K562 (cell line): ENCODE data around the gene DEPP1. TPM values are rescaled to one million over a fixed set of nuclear protein-coding genes. Genes with fewer than 3 reads are reported as not detected.
A peak's percentile ranks its signal among the peaks of the same experiment; 100 is the strongest.

Experiments used
- ARHGAP35 ChIP-seq: fragments of 450-650 bp; IDR thresholded peaks from 2 replicates; pipeline ENCODE4 v1.6.1; 2018; ENCODE audit not compliant: partially characterized antibody
- CHD1 ChIP-seq: fragments of 200-600 bp; sonication (generic); IDR thresholded peaks from one replicate; pipeline ENCODE4 v1.6.1; 2012; ENCODE audit warnings: mild to moderate bottlenecking, moderate library complexity, low read length, inconsistent platforms
- ETS2 ChIP-seq: IDR thresholded peaks from 2 replicates; pipeline ENCODE4 v1.6.1; 2016; ENCODE audit warnings: borderline replicate concordance, missing genetic modification characterization, mild to moderate bottlenecking, moderate library complexity, missing compliant biosample characterization; ENCODE audit not compliant: poor library complexity, severe bottlenecking
- HDAC1 ChIP-seq, 2 experiments: fragments of 450-650 bp; IDR thresholded peaks; 2 replicates each; pipeline ENCODE4 v1.6.1; 2016 to 2017; ENCODE audit warnings: inconsistent platforms in 1 of 2, mild to moderate bottlenecking in 1 of 2, moderate library complexity in 1 of 2
- HDAC3 ChIP-seq: fragments of 450-650 bp; IDR thresholded peaks from 2 replicates; pipeline ENCODE4 v1.6.1; 2018; ENCODE audit warnings: borderline replicate concordance, mild to moderate bottlenecking, moderate library complexity; ENCODE audit not compliant: partially characterized antibody
- KHSRP ChIP-seq: fragments of 450-650 bp; IDR thresholded peaks from 2 replicates; pipeline ENCODE4 v1.6.1; 2017
- NCOA6 ChIP-seq: fragments of 450-650 bp; IDR thresholded peaks from 2 replicates; pipeline ENCODE4 v1.6.1; 2017; ENCODE audit warnings: mild to moderate bottlenecking
- PCBP1 ChIP-seq: fragments of 200-400 bp; formaldehyde crosslinking; IDR thresholded peaks from 2 replicates; pipeline ENCODE4 v1.6.1; 2018; ENCODE audit warnings: mild to moderate bottlenecking, low read depth, low read length; ENCODE audit not compliant: poor library complexity, severe bottlenecking
- SAFB ChIP-seq: fragments of 200-400 bp; formaldehyde crosslinking; IDR thresholded peaks from 2 replicates; pipeline ENCODE4 v1.6.1; 2017; ENCODE audit warnings: low read depth, low read length, borderline replicate concordance
- SIX5 ChIP-seq, 2 experiments: IDR thresholded peaks; 2 replicates each; pipeline ENCODE4 v1.6.1; 2011; ENCODE audit warnings: low read length in 2 of 2, borderline replicate concordance in 1 of 2, low read depth in 1 of 2, mild to moderate bottlenecking in 1 of 2, moderate library complexity in 1 of 2; ENCODE audit not compliant: insufficient read depth in 1 of 2
- SMAD4 ChIP-seq: fragments of 250-450 bp; sonication (Bioruptor Pico); conservative IDR thresholded peaks from 2 replicates; pipeline ENCODE4 v1.8.0; 2021; ENCODE audit warnings: inconsistent platforms, mild to moderate bottlenecking, moderate library complexity
- SRSF7 ChIP-seq: fragments of 200-400 bp; formaldehyde crosslinking; optimal IDR thresholded peaks from 2 replicates; pipeline ENCODE3; 2017; ENCODE audit warnings: mild to moderate bottlenecking, low read depth, low read length
- STAG1 ChIP-seq: sonication (generic); formaldehyde crosslinking; IDR thresholded peaks from 2 replicates; pipeline ENCODE4 v1.5.0; 2020; ENCODE audit warnings: missing genetic modification reagents, borderline replicate concordance
- TBL1XR1 ChIP-seq, 2 experiments: IDR thresholded peaks; 2 replicates each; pipeline ENCODE4 v1.6.1; 2012; ENCODE audit warnings: improper control_type of control experiment in 2 of 2, low read length in 2 of 2, mild to moderate bottlenecking in 1 of 2
- ZBED1 ChIP-seq: IDR thresholded peaks from 2 replicates; pipeline ENCODE4 v1.6.1; 2014
- ZNF174 ChIP-seq: fragments of 250-450 bp; sonication (Bioruptor Pico); IDR thresholded peaks from 2 replicates; pipeline ENCODE4 v1.4.0; 2020; ENCODE audit warnings: mild to moderate bottlenecking
- ZNF324 ChIP-seq: fragments of 250-450 bp; sonication (Bioruptor Pico); IDR thresholded peaks from 2 replicates; pipeline ENCODE4 v1.4.0; 2020; ENCODE audit warnings: mild to moderate bottlenecking
- ZNF778 ChIP-seq: fragments of 450-650 bp; formaldehyde crosslinking; IDR thresholded peaks from 2 replicates; pipeline ENCODE4 v1.4.0; 2020; ENCODE audit warnings: mild to moderate bottlenecking, moderate library complexity
- ZNF79 ChIP-seq: fragments of 250-450 bp; sonication (Bioruptor Pico); IDR thresholded peaks from 2 replicates; pipeline ENCODE4 v1.4.0; 2020; ENCODE audit warnings: low read depth, mild to moderate bottlenecking, moderate library complexity
- ZSCAN32 ChIP-seq: fragments of 450-650 bp; formaldehyde crosslinking; IDR thresholded peaks from 2 replicates; pipeline ENCODE4 v1.4.0; 2020; ENCODE audit warnings: mild to moderate bottlenecking, moderate library complexity
- polyA plus RNA-seq, 8 experiments: library from polyadenylated mRNA; depleted of rRNA in 4 of 8; stranded (reverse) in 5 of 8; unstranded in 3 of 8; fragments of >200 nt; fragmentation: Nextera tagmentation in 2 of 8; fragmentation: Illumina TruSeq in 1 of 8; extraction: Ambion mirVana in 2 of 8; extraction: Trizol in 1 of 8; gene quantifications; 2 replicates each; pipeline versions ENCODE4 v1.2.1 to v1.2.3, GENCODE V29; 2011 to 2014; ENCODE audit warnings: inconsistent platforms in 1 of 8, missing spikeins in 1 of 8
- total RNA-seq, 7 experiments: library from RNA; depleted of rRNA in 6 of 7; stranded (reverse); fragments of >200 nt in 6 of 7; fragmentation: Illumina TruSeq in 2 of 7; extraction: Trizol in 2 of 7; gene quantifications; 2 replicates each; pipeline versions ENCODE4 v1.2.1 to v1.2.3, GENCODE V29; 2011 to 2021; ENCODE audit warnings: low replicate concordance in 1 of 7
- TF ChIP-seq, protein P1 (sequence below): sonication (generic); formaldehyde crosslinking; IDR thresholded peaks from 2 replicates; pipeline ENCODE4 v1.8.0; 2022; ENCODE audit warnings: missing genetic modification reagents, mild to moderate bottlenecking, moderate library complexity, borderline replicate concordance
- TF ChIP-seq, protein P2 (sequence below): fragments of 450-650 bp; IDR thresholded peaks from 2 replicates; pipeline ENCODE4 v1.6.1; 2017; ENCODE audit warnings: antibody characterized with exemption, mild to moderate bottlenecking
- TF ChIP-seq, protein P3 (sequence below): fragments of 200-800 bp; sonication (Bioruptor generic); IDR thresholded peaks from 2 replicates; pipeline ENCODE4 v1.6.1; 2017; ENCODE audit warnings: missing genetic modification characterization, missing compliant biosample characterization

Gene DEPP1
- total and polyA plus RNA-seq, 9 of the 15 experiments (the other 6 are each of a cell fraction or from before 2014, with no cell fraction given) = 0.04 to 0.54 (median 0.20) TPM; not detected in 1

DNA sequence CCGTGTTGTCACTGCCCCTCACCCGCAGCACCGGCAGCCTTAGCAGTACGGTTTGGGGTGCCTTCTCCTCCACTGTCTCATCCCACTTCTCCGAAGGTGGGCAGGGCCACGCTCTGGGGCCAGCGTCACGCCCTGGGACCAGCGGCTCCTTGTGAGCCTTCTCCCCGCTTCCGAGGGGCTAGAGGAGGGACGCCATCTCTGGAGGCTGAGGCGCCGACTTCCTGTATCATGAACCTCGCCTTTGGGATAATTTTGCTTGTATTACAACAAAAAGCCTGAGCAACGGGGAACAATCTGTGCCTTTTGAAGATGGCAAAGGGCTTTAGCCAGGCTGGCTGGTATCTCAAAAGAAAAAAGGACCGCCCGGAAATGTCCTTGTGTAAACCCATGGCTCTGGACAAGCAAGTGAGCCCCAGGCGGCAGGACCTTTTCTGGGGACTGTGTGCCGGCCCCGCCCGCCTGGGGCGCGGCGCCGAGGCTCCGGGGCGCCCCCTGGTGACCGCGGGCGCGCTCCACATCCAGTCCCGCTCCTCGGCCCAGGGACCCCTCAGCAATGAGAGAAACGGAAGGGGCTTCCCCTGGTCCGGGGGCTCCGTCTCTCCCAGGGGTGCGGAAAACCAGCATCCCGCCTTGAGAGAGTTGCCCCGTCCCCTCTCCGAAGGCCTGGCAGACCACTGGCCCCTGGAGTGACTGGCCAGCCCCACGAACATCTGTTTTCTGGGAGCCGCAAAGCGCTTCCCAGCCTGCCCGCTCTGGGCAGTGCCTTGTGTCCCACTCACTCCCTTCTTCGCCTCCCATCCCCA is 3.8 kb downstream of the DEPP1 start (continued):
- TF ChIP-seq ETS2 (tag) (no peak), TBL1XR1 (IDR thresholded peaks at IDR 0.05; ENCODE audit: low read length in 2 of 2) (no peak), SMAD4 (CRISPR knock-in tag) (peak; percentile 81), ARHGAP35 (no peak), CHD1 (no peak), STAG1 (CRISPR knock-in tag) (no peak), SIX5 (IDR thresholded peaks at IDR 0.05; ENCODE audit: borderline replicate concordance in 1 of 2, insufficient read depth in 1 of 2, low read depth in 1 of 2, low read length in 2 of 2) (no peak), ZNF778 (no peak), SRSF7 (no peak), PCBP1 (peak; percentile 75), ZNF324 (CRISPR knock-in tag) (no peak), KHSRP (no peak), HDAC3 (no peak), NCOA6 (no peak), ZNF174 (no peak), SAFB (no peak), HDAC1 (IDR thresholded peaks at IDR 0.05) (no peak), ZSCAN32 (CRISPR knock-in tag) (no peak), ZBED1 (no peak), ZNF79 (CRISPR knock-in tag) (no peak)
- TF ChIP-seq, protein P1, sequence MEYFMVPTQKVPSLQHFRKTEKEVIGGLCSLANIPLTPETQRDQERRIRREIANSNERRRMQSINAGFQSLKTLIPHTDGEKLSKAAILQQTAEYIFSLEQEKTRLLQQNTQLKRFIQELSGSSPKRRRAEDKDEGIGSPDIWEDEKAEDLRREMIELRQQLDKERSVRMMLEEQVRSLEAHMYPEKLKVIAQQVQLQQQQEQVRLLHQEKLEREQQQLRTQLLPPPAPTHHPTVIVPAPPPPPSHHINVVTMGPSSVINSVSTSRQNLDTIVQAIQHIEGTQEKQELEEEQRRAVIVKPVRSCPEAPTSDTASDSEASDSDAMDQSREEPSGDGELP = 0 out of 2 replicates have a peak, but pooled peaks have one; percentile 12
- TF ChIP-seq, protein P2, sequence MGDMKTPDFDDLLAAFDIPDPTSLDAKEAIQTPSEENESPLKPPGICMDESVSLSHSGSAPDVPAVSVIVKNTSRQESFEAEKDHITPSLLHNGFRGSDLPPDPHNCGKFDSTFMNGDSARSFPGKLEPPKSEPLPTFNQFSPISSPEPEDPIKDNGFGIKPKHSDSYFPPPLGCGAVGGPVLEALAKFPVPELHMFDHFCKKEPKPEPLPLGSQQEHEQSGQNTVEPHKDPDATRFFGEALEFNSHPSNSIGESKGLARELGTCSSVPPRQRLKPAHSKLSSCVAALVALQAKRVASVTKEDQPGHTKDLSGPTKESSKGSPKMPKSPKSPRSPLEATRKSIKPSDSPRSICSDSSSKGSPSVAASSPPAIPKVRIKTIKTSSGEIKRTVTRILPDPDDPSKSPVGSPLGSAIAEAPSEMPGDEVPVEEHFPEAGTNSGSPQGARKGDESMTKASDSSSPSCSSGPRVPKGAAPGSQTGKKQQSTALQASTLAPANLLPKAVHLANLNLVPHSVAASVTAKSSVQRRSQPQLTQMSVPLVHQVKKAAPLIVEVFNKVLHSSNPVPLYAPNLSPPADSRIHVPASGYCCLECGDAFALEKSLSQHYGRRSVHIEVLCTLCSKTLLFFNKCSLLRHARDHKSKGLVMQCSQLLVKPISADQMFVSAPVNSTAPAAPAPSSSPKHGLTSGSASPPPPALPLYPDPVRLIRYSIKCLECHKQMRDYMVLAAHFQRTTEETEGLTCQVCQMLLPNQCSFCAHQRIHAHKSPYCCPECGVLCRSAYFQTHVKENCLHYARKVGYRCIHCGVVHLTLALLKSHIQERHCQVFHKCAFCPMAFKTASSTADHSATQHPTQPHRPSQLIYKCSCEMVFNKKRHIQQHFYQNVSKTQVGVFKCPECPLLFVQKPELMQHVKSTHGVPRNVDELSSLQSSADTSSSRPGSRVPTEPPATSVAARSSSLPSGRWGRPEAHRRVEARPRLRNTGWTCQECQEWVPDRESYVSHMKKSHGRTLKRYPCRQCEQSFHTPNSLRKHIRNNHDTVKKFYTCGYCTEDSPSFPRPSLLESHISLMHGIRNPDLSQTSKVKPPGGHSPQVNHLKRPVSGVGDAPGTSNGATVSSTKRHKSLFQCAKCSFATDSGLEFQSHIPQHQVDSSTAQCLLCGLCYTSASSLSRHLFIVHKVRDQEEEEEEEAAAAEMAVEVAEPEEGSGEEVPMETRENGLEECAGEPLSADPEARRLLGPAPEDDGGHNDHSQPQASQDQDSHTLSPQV = 0 out of 2 replicates have a peak, but pooled peaks have one; percentile 61
- TF ChIP-seq, protein P3, sequence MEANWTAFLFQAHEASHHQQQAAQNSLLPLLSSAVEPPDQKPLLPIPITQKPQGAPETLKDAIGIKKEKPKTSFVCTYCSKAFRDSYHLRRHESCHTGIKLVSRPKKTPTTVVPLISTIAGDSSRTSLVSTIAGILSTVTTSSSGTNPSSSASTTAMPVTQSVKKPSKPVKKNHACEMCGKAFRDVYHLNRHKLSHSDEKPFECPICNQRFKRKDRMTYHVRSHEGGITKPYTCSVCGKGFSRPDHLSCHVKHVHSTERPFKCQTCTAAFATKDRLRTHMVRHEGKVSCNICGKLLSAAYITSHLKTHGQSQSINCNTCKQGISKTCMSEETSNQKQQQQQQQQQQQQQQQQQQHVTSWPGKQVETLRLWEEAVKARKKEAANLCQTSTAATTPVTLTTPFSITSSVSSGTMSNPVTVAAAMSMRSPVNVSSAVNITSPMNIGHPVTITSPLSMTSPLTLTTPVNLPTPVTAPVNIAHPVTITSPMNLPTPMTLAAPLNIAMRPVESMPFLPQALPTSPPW (CRISPR knock-in tag) = peak; percentile 89
